ENCODE measurements around the gene ZGPAT. TPM values are rescaled to one million over a fixed set of nuclear protein-coding genes. Genes with fewer than 3 reads are reported as not detected.
"Not testable (repeated sequence)": the region's sequence is repeated elsewhere in the genome, so short reads cannot be mapped to it uniquely, and the experiment has no call there.

ZGPAT gene
- polyA plus RNA-seq (ENCODE audit: insufficient read length in 3 of 3) = 10 to 100 TPM; 11.7 to 25.3 (median 20.8) TPM
- long read RNA-seq, donor 1, partial matches to known transcripts = 0 of 7 reads
- long read RNA-seq, donor 1, other reads (novel, unspliced or antisense) = 6 of 7 reads
- long read RNA-seq, donor 2, partial matches to known transcripts = 0 of 3 reads
- long read RNA-seq, donor 2, other reads (novel, unspliced or antisense) = 0 of 3 reads
- long read RNA-seq, donor 3, partial matches to known transcripts = 0 of 7 reads
- long read RNA-seq, donor 3, other reads (novel, unspliced or antisense) = 0 of 7 reads
- long read RNA-seq, donor 4, partial matches to known transcripts = 0 of 5 reads
- long read RNA-seq, donor 4, other reads (novel, unspliced or antisense) = 0 of 5 reads
- long read RNA-seq, donor 5, transcript ZGPAT-202 (7 exons, 1,871 nt) = major isoform, 6 of 12 reads
- long read RNA-seq, donor 5, partial matches to known transcripts = 0 of 12 reads
- long read RNA-seq, donor 5, other reads (novel, unspliced or antisense) = 0 of 12 reads
- long read RNA-seq, donor 6, partial matches to known transcripts = 6 of 23 reads
- long read RNA-seq, donor 6, other reads (novel, unspliced or antisense) = 11 of 23 reads
- long read RNA-seq, donor 7, partial matches to known transcripts = 0 of 4 reads
- long read RNA-seq, donor 7, other reads (novel, unspliced or antisense) = 0 of 4 reads
- long read RNA-seq, donor 8, partial matches to known transcripts = 5 of 11 reads
- long read RNA-seq, donor 8, other reads (novel, unspliced or antisense) = 0 of 11 reads
- long read RNA-seq, donor 9, partial matches to known transcripts = 0 of 3 reads
- long read RNA-seq, donor 9, other reads (novel, unspliced or antisense) = 0 of 3 reads
- long read RNA-seq, donor 10, partial matches to known transcripts = 0 of 6 reads
- long read RNA-seq, donor 10, other reads (novel, unspliced or antisense) = 0 of 6 reads
- long read RNA-seq, donor 11, partial matches to known transcripts = 0 of 7 reads
- long read RNA-seq, donor 11, other reads (novel, unspliced or antisense) = 0 of 7 reads
- long read RNA-seq, donor 12, partial matches to known transcripts = 0 of 3 reads
- long read RNA-seq, donor 12, other reads (novel, unspliced or antisense) = 0 of 3 reads
- long read RNA-seq, donor 13, transcript ZGPAT-202 (7 exons, 1,871 nt) = major isoform, 5 of 8 reads
- long read RNA-seq, donor 13, partial matches to known transcripts = 0 of 8 reads
- long read RNA-seq, donor 13, other reads (novel, unspliced or antisense) = 0 of 8 reads
- long read RNA-seq, donor 14, partial matches to known transcripts = 0 of 2 reads
- long read RNA-seq, donor 14, other reads (novel, unspliced or antisense) = 0 of 2 reads
- long read RNA-seq, donor 15, partial matches to known transcripts = 5 of 6 reads
- long read RNA-seq, donor 15, other reads (novel, unspliced or antisense) = 0 of 6 reads
- long read RNA-seq, donor 16, transcript ZGPAT-202 (7 exons, 1,871 nt) = major isoform, 9 of 34 reads
- long read RNA-seq, donor 16, partial matches to known transcripts = 22 of 34 reads
- long read RNA-seq, donor 16, other reads (novel, unspliced or antisense) = 0 of 34 reads

- peak; percentile 60 to 84 (median 76) for DNase-seq (ENCODE audit: extremely low read depth in 1 of 11, low read depth in 9 of 11, low spot score in 4 of 11)
Measured at GRCh38 chr20:63707558-63708300, at the start of gene ZGPAT, which contains the start of gene ARFRP1. TSS of gene ZGPAT (plus strand) at chr20:63708039. CDS start at chr20:63708581, 542 bp downstream. TSS of gene ARFRP1 (minus strand) at chr20:63707976. CDS start at chr20:63707091, 885 bp downstream.

- DNase-seq (ENCODE audit: extremely low read depth in 1 of 11, low read depth in 9 of 11, low spot score in 4 of 11) = no peak
Measured at GRCh38 chr20:63658749-63659187, 49.1 kb upstream of the ZGPAT start.

- DNase-seq (ENCODE audit: extremely low read depth in 1 of 11, low read depth in 9 of 11, low spot score in 4 of 11) = no peak
Measured at GRCh38 chr20:63659370-63659769, 48.5 kb upstream of the ZGPAT start.

GRCh38 chr20:63660174-63660573, 47.7 kb upstream of the ZGPAT start:
- DNase-seq (ENCODE audit: extremely low read depth in 1 of 11, low read depth in 9 of 11, low spot score in 4 of 11) = not testable (repeated sequence)

- no peak for DNase-seq (ENCODE audit: extremely low read depth in 1 of 11, low read depth in 9 of 11, low spot score in 4 of 11)
Measured at GRCh38 chr20:63660622-63661021, 47.2 kb upstream of the ZGPAT start.

GRCh38 chr20:63661108-63661507, 46.7 kb upstream of the ZGPAT start:
- no peak for DNase-seq (ENCODE audit: extremely low read depth in 1 of 11, low read depth in 9 of 11, low spot score in 4 of 11)

GRCh38 chr20:63661959-63662812, 45.7 kb upstream of the ZGPAT start:
- DNase-seq (ENCODE audit: extremely low read depth in 1 of 11, low read depth in 9 of 11, low spot score in 4 of 11) = no peak

- DNase-seq (ENCODE audit: extremely low read depth in 1 of 11, low read depth in 9 of 11, low spot score in 4 of 11) = no peak
Measured at GRCh38 chr20:63662813-63663189, 45.0 kb upstream of the ZGPAT start.

- DNase-seq (ENCODE audit: extremely low read depth in 1 of 11, low read depth in 9 of 11, low spot score in 4 of 11) = no peak
Measured at GRCh38 chr20:63663332-63664066, 44.3 kb upstream of the ZGPAT start.

GRCh38 chr20:63664143-63664851, 43.5 kb upstream of the ZGPAT start:
- DNase-seq (ENCODE audit: extremely low read depth in 1 of 11, low read depth in 9 of 11, low spot score in 4 of 11) = no peak

GRCh38 chr20:63664861-63665594, 42.8 kb upstream of the ZGPAT start:
- no peak for DNase-seq (ENCODE audit: extremely low read depth in 1 of 11, low read depth in 9 of 11, low spot score in 4 of 11)

- no peak for DNase-seq (ENCODE audit: extremely low read depth in 1 of 11, low read depth in 9 of 11, low spot score in 4 of 11)
Measured at GRCh38 chr20:63665708-63666107, 42.1 kb upstream of the ZGPAT start.

GRCh38 chr20:63667858-63668257, 40.0 kb upstream of the ZGPAT start:
- DNase-seq (ENCODE audit: extremely low read depth in 1 of 11, low read depth in 9 of 11, low spot score in 4 of 11) = no peak

- no peak for DNase-seq (ENCODE audit: extremely low read depth in 1 of 11, low read depth in 9 of 11, low spot score in 4 of 11)
Measured at GRCh38 chr20:63668351-63668750, 39.5 kb upstream of the ZGPAT start.

GRCh38 chr20:63671695-63672094, 36.1 kb upstream of the ZGPAT start:
- DNase-seq (ENCODE audit: extremely low read depth in 1 of 11, low read depth in 9 of 11, low spot score in 4 of 11) = not testable (repeated sequence)
